22Rv1 (cell line): Measurements from ENCODE around the gene PITRM1.

ENCODE experiments used
- ZFX ChIP-seq: fragments of 450-650 bp; IDR thresholded peaks from 2 replicates; pipeline ENCODE4 v1.6.1; 2017; ENCODE audit warnings: antibody characterized with exemption, borderline replicate concordance
- TF ChIP-seq, protein P1 (sequence below): fragments of 450-650 bp; IDR thresholded peaks from 2 replicates; pipeline ENCODE4 v1.5.1; 2017; ENCODE audit warnings: mild to moderate bottlenecking

DNA sequence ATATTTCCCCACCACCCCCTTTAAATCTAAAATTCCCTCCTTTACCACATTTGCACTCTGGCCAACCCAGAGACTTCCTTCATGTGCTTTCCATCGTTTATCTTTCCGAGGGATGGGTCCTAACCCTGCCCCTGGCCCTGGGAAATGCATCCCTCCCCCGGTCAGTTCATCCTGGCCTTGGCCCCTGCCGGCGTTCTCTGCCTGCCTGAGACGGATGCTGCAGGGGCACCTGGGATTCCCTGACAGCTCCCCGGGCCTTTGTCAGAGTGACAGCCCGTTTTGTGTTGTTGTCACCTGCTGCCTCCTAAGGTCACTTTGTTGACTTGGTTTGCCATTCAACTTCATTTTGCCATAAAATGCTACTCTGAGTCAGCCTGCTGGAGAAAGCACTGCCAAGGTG, 34.8 kb upstream of the PITRM1 start:
- TF ChIP-seq, protein P1, sequence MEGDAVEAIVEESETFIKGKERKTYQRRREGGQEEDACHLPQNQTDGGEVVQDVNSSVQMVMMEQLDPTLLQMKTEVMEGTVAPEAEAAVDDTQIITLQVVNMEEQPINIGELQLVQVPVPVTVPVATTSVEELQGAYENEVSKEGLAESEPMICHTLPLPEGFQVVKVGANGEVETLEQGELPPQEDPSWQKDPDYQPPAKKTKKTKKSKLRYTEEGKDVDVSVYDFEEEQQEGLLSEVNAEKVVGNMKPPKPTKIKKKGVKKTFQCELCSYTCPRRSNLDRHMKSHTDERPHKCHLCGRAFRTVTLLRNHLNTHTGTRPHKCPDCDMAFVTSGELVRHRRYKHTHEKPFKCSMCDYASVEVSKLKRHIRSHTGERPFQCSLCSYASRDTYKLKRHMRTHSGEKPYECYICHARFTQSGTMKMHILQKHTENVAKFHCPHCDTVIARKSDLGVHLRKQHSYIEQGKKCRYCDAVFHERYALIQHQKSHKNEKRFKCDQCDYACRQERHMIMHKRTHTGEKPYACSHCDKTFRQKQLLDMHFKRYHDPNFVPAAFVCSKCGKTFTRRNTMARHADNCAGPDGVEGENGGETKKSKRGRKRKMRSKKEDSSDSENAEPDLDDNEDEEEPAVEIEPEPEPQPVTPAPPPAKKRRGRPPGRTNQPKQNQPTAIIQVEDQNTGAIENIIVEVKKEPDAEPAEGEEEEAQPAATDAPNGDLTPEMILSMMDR, result no peak
- no peak for TF ChIP-seq ZFX
